Bronchial epithelial cell (primary cell): ENCODE data around the gene EVX2. TPM values are rescaled to one million over a fixed set of nuclear protein-coding genes. Genes with fewer than 3 reads are reported as not detected.
A peak's percentile ranks its signal among the peaks of the same experiment; 100 is the strongest.

ENCODE experiments used
- DNase-seq: peaks from one replicate; pipeline ENCODE4 v3.0.0-alpha.2; 2010; ENCODE audit warnings: low read depth
- FAIRE-seq: peaks from 2 replicates; lab custom pipeline; 2011; peaks lifted over from hg19 to GRCh38; lab: Jason Lieb, UNC
- H3K27me3 ChIP-seq: 2 replicates; pipeline ENCODE4 v1.5.1; 2011; ENCODE audit warnings: low read length; ENCODE audit not compliant: control insufficient read depth, insufficient read depth
- H3K36me3 ChIP-seq: 2 replicates; pipeline ENCODE4 v1.5.1; 2011; ENCODE audit warnings: low read length; ENCODE audit not compliant: control insufficient read depth, insufficient read depth
- H3K4me3 ChIP-seq: 2 replicates; pipeline ENCODE4 v1.5.1; 2011; ENCODE audit warnings: mild to moderate bottlenecking, low read depth, low read length, control low read depth
- total RNA-seq: library from RNA; depleted of rRNA; stranded (reverse); fragments of >200 nt; gene quantifications from 2 replicates; pipeline ENCODE4 v1.2.1, GENCODE V29; 2014
- TF ChIP-seq, protein P1 (sequence below): IDR thresholded peaks from 2 replicates; pipeline ENCODE4 v1.5.1; 2011; ENCODE audit warnings: mild to moderate bottlenecking, moderate library complexity, low read length, control low read depth, inconsistent platforms; ENCODE audit not compliant: insufficient read depth, severe bottlenecking

EVX2 gene
- total RNA-seq, 1 donor from 2014 or later = not detected

DNA sequence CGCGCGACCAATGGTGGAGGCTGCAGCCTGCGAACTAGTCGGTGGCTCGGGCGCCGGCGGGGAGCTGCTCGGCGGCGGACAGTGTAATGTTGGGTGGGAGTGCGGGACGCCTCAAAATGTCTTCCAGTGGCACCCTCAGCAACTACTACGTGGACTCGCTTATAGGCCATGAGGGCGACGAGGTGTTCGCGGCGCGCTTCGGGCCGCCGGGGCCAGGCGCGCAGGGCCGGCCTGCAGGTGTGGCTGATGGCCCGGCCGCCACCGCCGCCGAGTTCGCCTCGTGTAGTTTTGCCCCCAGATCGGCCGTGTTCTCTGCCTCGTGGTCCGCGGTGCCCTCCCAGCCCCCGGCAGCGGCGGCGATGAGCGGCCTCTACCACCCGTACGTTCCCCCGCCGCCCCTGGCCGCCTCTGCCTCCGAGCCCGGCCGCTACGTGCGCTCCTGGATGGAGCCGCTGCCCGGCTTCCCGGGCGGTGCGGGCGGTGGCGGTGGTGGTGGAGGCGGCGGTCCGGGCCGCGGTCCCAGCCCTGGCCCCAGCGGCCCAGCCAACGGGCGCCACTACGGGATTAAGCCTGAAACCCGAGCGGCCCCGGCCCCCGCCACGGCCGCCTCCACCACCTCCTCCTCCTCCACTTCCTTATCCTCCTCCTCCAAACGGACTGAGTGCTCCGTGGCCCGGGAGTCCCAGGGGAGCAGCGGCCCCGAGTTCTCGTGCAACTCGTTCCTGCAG, 39.1 kb upstream of the EVX2 start, which contains the start of gene HOXD9:
HOXD9 (plus strand) TSS at position 37 of the 728 bp plus-strand sequence; CDS start at position 87, 50 bp downstream.
- no peak for DNase-seq
- TF ChIP-seq, protein P1, sequence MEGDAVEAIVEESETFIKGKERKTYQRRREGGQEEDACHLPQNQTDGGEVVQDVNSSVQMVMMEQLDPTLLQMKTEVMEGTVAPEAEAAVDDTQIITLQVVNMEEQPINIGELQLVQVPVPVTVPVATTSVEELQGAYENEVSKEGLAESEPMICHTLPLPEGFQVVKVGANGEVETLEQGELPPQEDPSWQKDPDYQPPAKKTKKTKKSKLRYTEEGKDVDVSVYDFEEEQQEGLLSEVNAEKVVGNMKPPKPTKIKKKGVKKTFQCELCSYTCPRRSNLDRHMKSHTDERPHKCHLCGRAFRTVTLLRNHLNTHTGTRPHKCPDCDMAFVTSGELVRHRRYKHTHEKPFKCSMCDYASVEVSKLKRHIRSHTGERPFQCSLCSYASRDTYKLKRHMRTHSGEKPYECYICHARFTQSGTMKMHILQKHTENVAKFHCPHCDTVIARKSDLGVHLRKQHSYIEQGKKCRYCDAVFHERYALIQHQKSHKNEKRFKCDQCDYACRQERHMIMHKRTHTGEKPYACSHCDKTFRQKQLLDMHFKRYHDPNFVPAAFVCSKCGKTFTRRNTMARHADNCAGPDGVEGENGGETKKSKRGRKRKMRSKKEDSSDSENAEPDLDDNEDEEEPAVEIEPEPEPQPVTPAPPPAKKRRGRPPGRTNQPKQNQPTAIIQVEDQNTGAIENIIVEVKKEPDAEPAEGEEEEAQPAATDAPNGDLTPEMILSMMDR = no peak
- no peak for FAIRE-seq
- Histone ChIP-seq H3K36me3 (no peaks in the 10 kb centered on the region), H3K4me3 (peak within 1 kb of the TSS; percentile 5), H3K27me3 (peaks cover 73% of the 10 kb centered on the region)

DNA sequence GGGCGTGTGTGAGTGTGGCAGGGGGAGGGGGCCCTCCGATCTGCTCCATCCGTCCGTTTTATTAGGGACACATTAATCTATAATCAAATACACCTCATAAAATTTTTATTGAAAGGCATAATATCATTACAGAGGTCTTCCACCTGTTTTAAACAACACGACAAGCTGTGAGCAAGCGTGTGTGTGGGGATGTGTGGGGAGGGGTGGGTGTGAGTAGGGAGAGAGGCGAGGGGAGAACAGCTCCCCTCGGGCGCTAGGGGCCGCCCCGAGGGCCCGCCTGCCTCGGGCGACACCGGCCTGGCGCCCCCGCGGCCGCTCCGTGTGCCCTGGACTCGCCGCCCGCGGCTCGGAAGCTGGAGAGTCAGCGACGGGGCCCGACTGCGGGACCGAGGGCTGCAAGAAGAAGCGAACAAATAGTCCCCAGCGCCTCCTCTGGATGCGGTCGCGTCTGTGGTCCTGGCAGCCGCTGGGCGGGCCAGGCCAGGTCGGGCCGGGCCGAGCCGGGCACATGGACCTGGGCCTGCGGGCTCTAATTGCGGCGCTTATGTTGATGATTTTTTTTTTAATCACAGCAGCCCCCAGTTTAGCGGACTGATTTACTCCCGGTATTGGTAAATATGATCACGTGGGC, 38.4 kb upstream of the EVX2 start:
- no peak for FAIRE-seq
- no peak overlapping the region for H3K4me3 ChIP-seq
- no peaks in the 10 kb centered on the region for H3K36me3 ChIP-seq
- no peak for DNase-seq
- peaks cover 75% of the 10 kb centered on the region for H3K27me3 ChIP-seq
- TF ChIP-seq, protein P1 = no peak

DNA sequence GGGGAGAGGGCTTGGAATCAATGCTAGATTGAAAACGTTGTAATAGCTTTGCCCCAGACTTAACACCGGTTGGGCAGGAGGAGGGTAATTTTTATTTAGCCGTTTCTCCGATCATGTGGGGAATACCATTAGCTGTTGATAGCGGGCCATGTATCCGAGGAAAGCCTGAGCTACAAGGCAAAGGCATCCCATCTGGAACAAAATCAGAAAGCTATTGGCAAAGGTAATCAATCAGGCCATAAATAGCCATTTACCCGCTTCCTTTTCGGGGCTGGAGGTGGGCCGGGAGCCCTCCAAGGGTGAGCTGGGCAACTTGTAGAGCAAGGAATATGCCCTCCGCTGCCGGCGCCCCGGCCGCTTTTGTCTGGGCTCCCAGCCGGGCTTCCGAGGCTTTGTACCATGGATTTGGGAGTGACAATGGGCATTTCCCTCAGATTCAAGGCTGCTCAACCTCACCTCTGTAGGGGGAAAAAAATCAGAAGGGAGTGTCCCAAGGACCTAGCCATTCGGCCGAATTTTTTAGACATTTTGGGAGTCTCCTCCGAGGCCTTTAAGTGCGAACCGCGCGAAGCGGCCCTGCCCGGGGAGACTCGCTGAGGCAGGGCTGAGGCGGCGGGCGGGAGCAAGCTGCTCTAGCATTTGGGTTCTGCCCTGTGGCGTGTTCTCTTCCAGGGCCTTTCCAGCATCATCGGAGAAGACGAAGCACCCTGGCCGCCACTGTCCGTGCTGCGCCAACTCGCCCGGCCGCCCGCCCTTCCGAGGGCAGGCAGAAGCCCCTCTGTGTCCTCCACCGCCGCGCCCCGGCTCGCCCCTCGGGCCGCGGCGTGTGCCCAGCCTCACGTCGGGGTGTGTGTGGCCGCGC, 37.7 kb upstream of the EVX2 start:
- TF ChIP-seq, protein P1 = no peak
- no peaks in the 10 kb centered on the region for H3K36me3 ChIP-seq

DNA sequence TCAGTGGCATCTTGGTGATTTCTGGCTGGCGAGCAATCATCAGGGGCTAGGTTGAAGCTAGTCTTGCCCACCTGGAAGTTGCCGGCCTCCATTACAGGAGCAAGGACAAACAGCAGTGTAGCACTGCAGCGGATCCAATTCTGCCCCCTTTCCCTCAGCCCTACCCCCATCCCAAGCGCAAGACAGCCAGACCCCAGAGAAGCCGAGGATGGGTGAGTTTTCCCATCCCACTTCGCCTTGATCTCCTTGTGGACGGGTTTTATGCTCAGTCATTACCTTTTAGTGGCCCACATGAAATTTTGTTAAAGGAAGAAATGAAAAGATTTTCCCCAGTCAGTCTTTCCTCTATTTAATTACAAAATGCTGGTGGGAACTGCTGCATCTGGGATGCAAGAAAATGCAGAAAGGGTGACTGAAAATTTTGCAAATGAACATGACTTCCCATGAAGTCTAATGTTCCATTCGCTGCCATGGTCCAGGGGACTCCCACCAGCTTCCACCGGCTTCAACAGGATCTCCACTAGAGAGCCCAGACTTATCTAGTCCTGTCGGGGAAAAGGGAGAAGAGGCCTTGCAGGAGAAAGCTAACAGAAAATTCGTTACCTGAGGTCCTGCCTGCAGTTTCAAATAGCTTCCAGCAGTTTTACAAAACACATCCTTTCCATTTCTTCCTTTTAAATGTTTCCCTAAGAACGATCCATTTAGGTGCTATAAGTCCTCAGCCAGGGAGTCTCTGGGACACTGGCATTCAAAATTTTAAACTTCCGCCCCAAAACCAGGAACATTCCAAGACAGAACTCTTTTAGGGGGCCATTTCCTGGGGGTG, 36.8 kb upstream of the EVX2 start:
- DNase-seq = no peak
- H3K27me3 ChIP-seq = peaks cover 83% of the 10 kb centered on the region
- H3K4me3 ChIP-seq = no peak overlapping the region
- no peak for FAIRE-seq
- no peaks in the 10 kb centered on the region for H3K36me3 ChIP-seq
- TF ChIP-seq, protein P1 = no peak

More for the DNA sequence above, 37.7 kb upstream of the EVX2 start:
- Histone ChIP-seq H3K27me3 (peaks cover 78% of the 10 kb centered on the region), H3K4me3 (no peak overlapping the region)
- FAIRE-seq (no peak), DNase-seq (no peak)
